AG04450 (cell line): ENCODE data around the gene SLC2A9. TPM values are rescaled to one million over a fixed set of nuclear protein-coding genes. Genes with fewer than 3 reads are reported as not detected.

Experiments used
- CTCF ChIA-PET: fragments of 300-600, 350-600 bp; formaldehyde crosslinking; extraction: SDS; loops from one replicate; lab custom pipeline; 2022; ENCODE audit warnings: antibody characterized with exemption, inconsistent platforms; lab: Charles Lee
- POLR2A ChIA-PET: fragments of 350-600 bp; formaldehyde crosslinking; extraction: SDS; loops from one replicate; lab custom pipeline; 2021; ENCODE audit warnings: antibody characterized with exemption, inconsistent platforms; lab: Yijun Ruan, JAX
- DNase-seq: peaks from one replicate; pipeline ENCODE4 v3.0.0-alpha.2; 2011; ENCODE audit warnings: low read depth, low spot score
- H3K27ac ChIP-seq: one replicate; pipeline ENCODE4 v1.5.1; 2012; ENCODE audit warnings: low read depth, low read length, control low read depth
- H3K27me3 ChIP-seq: one replicate; pipeline ENCODE4 v1.6.0; 2012; ENCODE audit warnings: low read length; ENCODE audit not compliant: control insufficient read depth, insufficient read depth
- H3K4me3 ChIP-seq: 2 replicates; pipeline ENCODE4 v1.5.1; 2011; ENCODE audit warnings: mild to moderate bottlenecking, low read depth, low read length, control low read depth
- H3K9me3 ChIP-seq: 2 replicates; pipeline ENCODE4 v1.5.1; 2012; ENCODE audit warnings: low read length; ENCODE audit not compliant: control insufficient read depth, insufficient read depth
- polyA plus RNA-seq: library from polyadenylated mRNA; depleted of rRNA; stranded (reverse); fragments of >200 nt; gene quantifications from 2 replicates; pipeline ENCODE4 v1.2.3, GENCODE V29; 2011
- TF ChIP-seq, protein P1 (sequence below): IDR thresholded peaks from 2 replicates; pipeline ENCODE4 v1.5.1; 2011; ENCODE audit warnings: low read depth, low read length, control low read depth, inconsistent platforms

Gene SLC2A9
- polyA plus RNA-seq, 1 experiment = 2.4 TPM

DNA sequence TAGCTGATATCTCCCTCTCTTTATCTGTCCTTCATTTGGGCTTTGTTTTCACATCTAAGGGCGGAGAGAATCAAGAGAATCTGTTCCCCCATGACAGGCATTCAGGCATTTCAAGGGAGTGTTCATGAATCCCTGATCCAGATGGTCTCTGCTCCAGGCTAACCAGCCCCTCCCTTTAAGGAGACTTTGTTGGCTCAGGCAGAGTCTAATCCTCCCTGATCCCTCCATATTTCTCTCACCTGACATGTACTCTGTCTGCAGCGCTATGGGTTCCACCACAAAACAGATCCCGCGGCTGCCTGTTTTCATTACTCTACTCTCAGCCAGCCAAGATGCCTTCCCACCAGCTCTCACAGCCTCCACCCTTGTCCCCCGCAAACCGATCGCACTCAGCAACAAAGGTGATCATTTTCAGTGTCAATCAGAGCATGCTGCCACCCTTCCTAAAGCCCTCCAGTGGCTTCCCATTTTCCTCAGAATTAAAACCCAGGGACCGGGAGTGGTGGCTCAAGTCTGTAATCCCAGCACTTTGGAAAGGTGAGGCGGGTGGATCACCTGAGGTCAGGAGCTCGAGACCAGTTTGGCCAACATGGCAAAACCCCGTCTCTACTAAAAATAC is 30.3 kb upstream of the SLC2A9 start:
- DNase-seq = no peak
- H3K4me3 ChIP-seq = no peak overlapping the region
- TF ChIP-seq, protein P1, sequence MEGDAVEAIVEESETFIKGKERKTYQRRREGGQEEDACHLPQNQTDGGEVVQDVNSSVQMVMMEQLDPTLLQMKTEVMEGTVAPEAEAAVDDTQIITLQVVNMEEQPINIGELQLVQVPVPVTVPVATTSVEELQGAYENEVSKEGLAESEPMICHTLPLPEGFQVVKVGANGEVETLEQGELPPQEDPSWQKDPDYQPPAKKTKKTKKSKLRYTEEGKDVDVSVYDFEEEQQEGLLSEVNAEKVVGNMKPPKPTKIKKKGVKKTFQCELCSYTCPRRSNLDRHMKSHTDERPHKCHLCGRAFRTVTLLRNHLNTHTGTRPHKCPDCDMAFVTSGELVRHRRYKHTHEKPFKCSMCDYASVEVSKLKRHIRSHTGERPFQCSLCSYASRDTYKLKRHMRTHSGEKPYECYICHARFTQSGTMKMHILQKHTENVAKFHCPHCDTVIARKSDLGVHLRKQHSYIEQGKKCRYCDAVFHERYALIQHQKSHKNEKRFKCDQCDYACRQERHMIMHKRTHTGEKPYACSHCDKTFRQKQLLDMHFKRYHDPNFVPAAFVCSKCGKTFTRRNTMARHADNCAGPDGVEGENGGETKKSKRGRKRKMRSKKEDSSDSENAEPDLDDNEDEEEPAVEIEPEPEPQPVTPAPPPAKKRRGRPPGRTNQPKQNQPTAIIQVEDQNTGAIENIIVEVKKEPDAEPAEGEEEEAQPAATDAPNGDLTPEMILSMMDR = no peak
- ChIA-PET CTCF (no interaction called here), POLR2A (no interaction called here)
- no peaks in the 10 kb centered on the region for H3K9me3 ChIP-seq
- H3K27me3 ChIP-seq = peaks cover 4% of the 10 kb centered on the region
- no peak overlapping the region for H3K27ac ChIP-seq

GRCh38 chr4:10050721-10051120 is 29.4 kb upstream of the SLC2A9 start:
- no peak overlapping the region for H3K27ac ChIP-seq
- no peak overlapping the region for H3K4me3 ChIP-seq
- H3K9me3 ChIP-seq = no peaks in the 10 kb centered on the region
- TF ChIP-seq, protein P1 = no peak
- ChIA-PET POLR2A (no interaction called here), CTCF (no interaction called here)
- H3K27me3 ChIP-seq = peaks cover 4% of the 10 kb centered on the region
- no peak for DNase-seq

GRCh38 chr4:10050261-10050661 is 29.0 kb upstream of the SLC2A9 start:
- Histone ChIP-seq H3K9me3 (no peaks in the 10 kb centered on the region), H3K27ac (no peak overlapping the region), H3K27me3 (peaks cover 4% of the 10 kb centered on the region), H3K4me3 (no peak overlapping the region)
- ChIA-PET CTCF (no interaction called here), POLR2A (no interaction called here)
- DNase-seq = no peak
- TF ChIP-seq, protein P1 = no peak

GRCh38 chr4:10048941-10049697 is 27.8 kb upstream of the SLC2A9 start:
- H3K27ac ChIP-seq = no peak overlapping the region
- TF ChIP-seq, protein P1 = no peak
- no peaks in the 10 kb centered on the region for H3K9me3 ChIP-seq
- CTCF ChIA-PET = no interaction called here
- no peak for DNase-seq
- H3K27me3 ChIP-seq = peaks cover 4% of the 10 kb centered on the region
- POLR2A ChIA-PET = no interaction called here
- H3K4me3 ChIP-seq = no peak overlapping the region

DNA sequence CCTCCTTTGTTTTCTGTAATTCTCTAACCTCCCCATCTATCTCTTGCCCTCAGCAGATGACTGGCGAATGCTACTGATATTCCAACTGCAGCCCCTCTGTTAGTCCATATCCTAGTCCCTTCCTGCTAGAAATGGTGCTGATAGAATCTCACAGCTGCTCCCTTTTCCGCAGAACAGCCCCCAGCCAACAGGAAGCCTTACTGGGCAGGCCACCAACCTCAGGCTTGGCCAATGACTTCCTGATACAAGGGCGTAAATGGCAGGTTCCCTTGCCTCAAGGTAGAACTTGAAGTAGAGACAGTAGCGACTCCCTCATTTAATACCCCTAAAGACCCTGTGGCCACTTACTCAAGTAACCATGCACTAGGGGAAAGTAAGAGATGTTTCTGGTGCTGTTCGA is 26.7 kb upstream of the SLC2A9 start:
- ChIA-PET CTCF (no interaction called here), POLR2A (no interaction called here)

More for the DNA sequence above, 26.7 kb upstream of the SLC2A9 start:
- H3K9me3 ChIP-seq = no peaks in the 10 kb centered on the region
- TF ChIP-seq, protein P1 = no peak
- no peak overlapping the region for H3K4me3 ChIP-seq
- H3K27me3 ChIP-seq = peaks cover 4% of the 10 kb centered on the region
- DNase-seq = no peak
- no peak overlapping the region for H3K27ac ChIP-seq
